ENCODE results near the gene PAX8.

GRCh38 chr2:113209011-113209645, 69.6 kb downstream of the PAX8 start:
- TF ChIP-seq, protein P1, sequence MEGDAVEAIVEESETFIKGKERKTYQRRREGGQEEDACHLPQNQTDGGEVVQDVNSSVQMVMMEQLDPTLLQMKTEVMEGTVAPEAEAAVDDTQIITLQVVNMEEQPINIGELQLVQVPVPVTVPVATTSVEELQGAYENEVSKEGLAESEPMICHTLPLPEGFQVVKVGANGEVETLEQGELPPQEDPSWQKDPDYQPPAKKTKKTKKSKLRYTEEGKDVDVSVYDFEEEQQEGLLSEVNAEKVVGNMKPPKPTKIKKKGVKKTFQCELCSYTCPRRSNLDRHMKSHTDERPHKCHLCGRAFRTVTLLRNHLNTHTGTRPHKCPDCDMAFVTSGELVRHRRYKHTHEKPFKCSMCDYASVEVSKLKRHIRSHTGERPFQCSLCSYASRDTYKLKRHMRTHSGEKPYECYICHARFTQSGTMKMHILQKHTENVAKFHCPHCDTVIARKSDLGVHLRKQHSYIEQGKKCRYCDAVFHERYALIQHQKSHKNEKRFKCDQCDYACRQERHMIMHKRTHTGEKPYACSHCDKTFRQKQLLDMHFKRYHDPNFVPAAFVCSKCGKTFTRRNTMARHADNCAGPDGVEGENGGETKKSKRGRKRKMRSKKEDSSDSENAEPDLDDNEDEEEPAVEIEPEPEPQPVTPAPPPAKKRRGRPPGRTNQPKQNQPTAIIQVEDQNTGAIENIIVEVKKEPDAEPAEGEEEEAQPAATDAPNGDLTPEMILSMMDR (IDR thresholded peaks at IDR 0.05): no peak
- no peak for TF ChIP-seq POLR2A (IDR thresholded peaks at IDR 0.05)

All from adrenal gland (tissue), 5 donors.